HCT116 (cell line): ENCODE measurements around the gene DPP4. TPM values are rescaled to one million over a fixed set of nuclear protein-coding genes. Genes with fewer than 3 reads are reported as not detected.
A peak's percentile ranks its signal among the peaks of the same experiment; 100 is the strongest.

Experiments used
- ATAC-seq: fragments of 200-7000 bp; cut with Tn5 transposase; 2 replicates; pipeline ENCODE4 v1.9.1; 2020; ENCODE audit warnings: mild to moderate bottlenecking, moderate library complexity
- BruUV-seq: library from RNA; stranded (reverse); fragments of 400-500 nt; replicated peaks from 2 replicates; lab custom pipeline; 2021; lab: Mats Ljungman, UMichigan
- CTCF ChIA-PET: fragments of 300-600 bp; sonication (Branson Sonifier 250); formaldehyde crosslinking; loops from one replicate; lab custom pipeline; 2021; ENCODE audit warnings: antibody characterized with exemption; lab: Charles Lee
- POLR2A ChIA-PET: fragments of 300-600, 350-600 bp; sonication (Branson Sonifier 250); formaldehyde crosslinking; loops from one replicate; lab custom pipeline; 2021; ENCODE audit warnings: antibody characterized with exemption; lab: Charles Lee
- RAD21 ChIA-PET, 2 experiments: fragments of 300-600 bp; sonication (Branson Sonifier 250); formaldehyde crosslinking; loops; one replicate each; lab custom pipeline; 2023; ENCODE audit warnings: low total read pairs in 2 of 2; ENCODE audit not compliant: uncharacterized antibody in 2 of 2, unreplicated experiment in 2 of 2, low non-redundant PET in 1 of 2; lab: Charles Lee
- DNase-seq: peaks from one replicate; pipeline ENCODE4 v3.0.0-alpha.2; 2010; ENCODE audit warnings: low read depth, low spot score
- H2AFZ ChIP-seq: fragments of 200-600 bp; shearing (Covaris generic), sonication (generic); 2 replicates; pipeline ENCODE4 v1.6.1; 2017; ENCODE audit warnings: low read depth, mixed run types, mixed read lengths, antibody characterized with exemption, low read length; ENCODE audit not compliant: poor library complexity, severe bottlenecking
- H3K27ac ChIP-seq: 2 replicates; pipeline ENCODE4 v1.5.1; 2012; ENCODE audit warnings: low read depth, low read length
- H3K27me3 ChIP-seq: fragments of 200-600 bp; sonication (generic); 2 replicates; pipeline ENCODE4 v1.6.1; 2016; ENCODE audit warnings: mixed run types, low read length, mixed read lengths; ENCODE audit not compliant: insufficient read depth
- H3K36me3 ChIP-seq, 2 experiments: fragments of 200-500 bp in 1 of 2; fragments of 200-600 bp in 1 of 2; sonication (Bioruptor generic) in 1 of 2; sonication (generic) in 1 of 2; 2 replicates each; pipeline versions ENCODE4 v1.5.1 to v1.6.1; 2014 to 2016; ENCODE audit warnings: low read length in 2 of 2, inconsistent platforms in 1 of 2, mixed read lengths in 1 of 2, mixed run types in 1 of 2; ENCODE audit not compliant: insufficient read depth in 2 of 2, control insufficient read depth in 1 of 2
- H3K4me1 ChIP-seq, 2 experiments: fragments of 200-600 bp in 1 of 2; sonication (generic) in 1 of 2; 2 replicates each; pipeline versions ENCODE4 v1.5.1 to v1.6.1; 2012 to 2017; ENCODE audit warnings: low read length in 2 of 2, inconsistent platforms in 1 of 2, mild to moderate bottlenecking in 1 of 2, mixed read lengths in 1 of 2, mixed run types in 1 of 2, moderate library complexity in 1 of 2; ENCODE audit not compliant: insufficient read depth in 2 of 2, control insufficient read depth in 1 of 2
- H3K4me2 ChIP-seq: fragments of 200-600 bp; sonication (generic); 2 replicates; pipeline ENCODE4 v1.6.1; 2017; ENCODE audit warnings: mixed run types, low read length, mixed read lengths
- H3K4me3 ChIP-seq, 2 experiments: fragments of 200-600 bp in 1 of 2; sonication (generic) in 1 of 2; replicated peaks in 1 of 2; 2 replicates each; pipeline ENCODE4 v1.5.1; 2011 to 2016; ENCODE audit warnings: low read length in 2 of 2, control low read depth in 1 of 2, low read depth in 1 of 2, mild to moderate bottlenecking in 1 of 2, mixed read lengths in 1 of 2, mixed run types in 1 of 2
- H3K79me2 ChIP-seq: fragments of 200-600 bp; sonication (generic); 2 replicates; pipeline ENCODE4 v1.6.1; 2017; ENCODE audit warnings: mild to moderate bottlenecking, mixed run types, low read length, moderate library complexity, mixed read lengths; ENCODE audit not compliant: insufficient read depth
- H3K9ac ChIP-seq: fragments of 200-600 bp; sonication (generic); 2 replicates; pipeline ENCODE4 v1.6.1; 2016; ENCODE audit warnings: low read length, mixed read lengths
- H3K9me2 ChIP-seq: fragments of 200-600 bp; sonication (generic), shearing (Covaris generic); 2 replicates; pipeline ENCODE4 v1.6.1; 2017; ENCODE audit warnings: mixed run types, mild to moderate bottlenecking, moderate library complexity; ENCODE audit not compliant: insufficient read depth
- H3K9me3 ChIP-seq, 2 experiments: fragments of 200-500 bp in 1 of 2; fragments of 200-600 bp in 1 of 2; sonication (Bioruptor generic) in 1 of 2; sonication (generic) in 1 of 2; 2 replicates each; pipeline ENCODE4 v1.6.1; 2014 to 2017; ENCODE audit warnings: low read length in 2 of 2, mixed read lengths in 2 of 2, inconsistent platforms in 1 of 2, low read depth in 1 of 2, mild to moderate bottlenecking in 1 of 2, mixed run types in 1 of 2, moderate library complexity in 1 of 2; ENCODE audit not compliant: control insufficient read depth in 1 of 2, insufficient read depth in 1 of 2
- H4K20me1 ChIP-seq: fragments of 200-600 bp; sonication (generic), shearing (Covaris generic); 2 replicates; pipeline ENCODE4 v1.6.1; 2017; ENCODE audit warnings: mixed run types, mild to moderate bottlenecking, moderate library complexity; ENCODE audit not compliant: insufficient read depth
- ATF3 ChIP-seq: IDR thresholded peaks from 2 replicates; pipeline ENCODE4 v1.6.1; 2012
- CBX3 ChIP-seq: IDR thresholded peaks from 2 replicates; pipeline ENCODE4 v1.6.1; 2012; ENCODE audit warnings: low read depth
- CEBPB ChIP-seq: IDR thresholded peaks from 2 replicates; pipeline ENCODE4 v1.6.1; 2012; ENCODE audit warnings: low read depth
- EGR1 ChIP-seq: IDR thresholded peaks from 2 replicates; pipeline ENCODE4 v1.6.1; 2012; ENCODE audit warnings: low read depth
- EZH2phosphoT487 ChIP-seq: fragments of 200-600 bp; IDR thresholded peaks from 2 replicates; pipeline ENCODE4 v1.6.1; 2018; ENCODE audit warnings: antibody characterized with exemption, borderline replicate concordance
- POLR2A ChIP-seq: IDR thresholded peaks from 2 replicates; pipeline ENCODE4 v1.7.0; 2011; ENCODE audit warnings: borderline replicate concordance; ENCODE audit not compliant: insufficient read depth, insufficient read length; ENCODE audit errors: extremely low read depth
- RAD21 ChIP-seq: IDR thresholded peaks from 2 replicates; pipeline ENCODE4 v1.6.1; 2012; ENCODE audit warnings: low read depth, mild to moderate bottlenecking
- REST ChIP-seq: IDR thresholded peaks from 2 replicates; pipeline ENCODE4 v1.6.1; 2012; ENCODE audit warnings: low read depth
- SIN3A ChIP-seq: IDR thresholded peaks from 2 replicates; pipeline ENCODE4 v1.6.1; 2012; ENCODE audit warnings: low read depth
- SP1 ChIP-seq: IDR thresholded peaks from 2 replicates; pipeline ENCODE4 v1.6.1; 2012; ENCODE audit warnings: low read depth
- SRF ChIP-seq: IDR thresholded peaks from 2 replicates; pipeline ENCODE4 v1.6.1; 2012; ENCODE audit warnings: low read depth
- YY1 ChIP-seq: IDR thresholded peaks from 2 replicates; pipeline ENCODE4 v1.6.1; 2011; ENCODE audit warnings: low read length, low read depth, moderate library complexity, mild to moderate bottlenecking; ENCODE audit not compliant: insufficient replicate concordance; ENCODE audit errors: extremely low read depth
- ZFX ChIP-seq: fragments of 450-650 bp; IDR thresholded peaks from 2 replicates; pipeline ENCODE4 v1.6.1; 2017
- intact Hi-C: fragments of 100-400 bp; cut with micrococcal nuclease; formaldehyde crosslinking; loops from 2 replicates; pipeline ENCODE4 v1.10.0; 2022
- total RNA-seq: library from RNA; stranded (reverse); gene quantifications from one replicate; pipeline ENCODE4 v1.2.1, GENCODE V29; 2021; ENCODE audit not compliant: unreplicated experiment
- TF ChIP-seq, protein P1 (sequence below), 3 experiments: fragments of 200-600 bp in 1 of 3; sonication (generic) in 1 of 3; IDR thresholded peaks in 2 of 3; conservative IDR thresholded peaks in 1 of 3; 2 replicates each; pipeline ENCODE4 v1.5.1; 2012 to 2017; ENCODE audit warnings: low read depth in 2 of 3, low read length in 2 of 3, antibody characterized with exemption in 1 of 3, borderline replicate concordance in 1 of 3, control low read depth in 1 of 3, mild to moderate bottlenecking in 1 of 3, mixed read lengths in 1 of 3, mixed run types in 1 of 3, moderate library complexity in 1 of 3; ENCODE audit not compliant: insufficient read depth in 1 of 3
- TF ChIP-seq, protein P2 (sequence below): IDR thresholded peaks from 2 replicates; pipeline ENCODE4 v1.6.1; 2012

DPP4 gene
- total RNA-seq, 1 experiment from 2014 or later, result 3.6 TPM

DNA sequence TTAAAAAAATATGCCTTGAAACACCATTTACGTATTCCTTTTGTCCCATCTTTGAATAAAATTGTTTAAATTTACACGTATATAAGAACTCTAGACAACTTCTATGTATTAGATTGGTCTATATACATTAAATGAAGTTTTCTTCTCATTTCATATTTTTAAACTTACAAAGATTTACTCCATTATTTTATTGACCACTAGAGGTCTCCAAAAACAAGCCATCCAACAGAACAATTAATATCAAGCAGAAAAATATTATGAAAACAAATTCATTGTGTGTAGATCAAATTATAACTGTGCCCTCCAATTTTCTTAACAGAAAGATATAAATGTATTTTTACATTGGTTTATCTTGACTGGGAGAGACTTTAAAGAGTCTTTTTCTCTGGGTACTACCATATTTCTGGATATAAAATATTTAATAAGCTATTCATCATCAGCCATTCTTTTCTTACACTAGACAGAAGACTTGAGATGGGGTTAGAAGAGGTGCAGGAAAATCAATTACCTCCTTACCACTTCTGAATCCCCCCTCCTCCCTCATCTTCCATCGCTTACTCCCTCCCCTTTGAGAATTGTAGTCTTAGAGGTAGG lies 66.5 kb downstream of the DPP4 start:
- Histone ChIP-seq H2AFZ (peak overlapping the region; percentile 28), H3K9me2 (no peaks in the 10 kb centered on the region), H3K4me1 (no peaks in the 10 kb centered on the region), H3K9ac (no peak overlapping the region), H3K4me2 (no peak overlapping the region), H3K4me3 (no peak overlapping the region), H3K27ac (no peak overlapping the region), H3K36me3 (no peaks in the 10 kb centered on the region), H3K79me2 (no peaks in the 10 kb centered on the region), H3K9me3 (no peaks in the 10 kb centered on the region), H3K27me3 (no peaks in the 10 kb centered on the region), H4K20me1 (no peaks in the 10 kb centered on the region)
- DNase-seq, result no peak
- no peak for ATAC-seq
- POLR2A ChIA-PET, result no interaction called here
- RAD21 ChIA-PET, result no interaction called here
- CTCF ChIA-PET, result interaction anchor here (0.6 to 1.2 kb wide), 13 partner anchors 11 to 291 kb away, joined by 3 to 10 read pairs (median 5); no protein-coding TSS in a partner anchor
- TF ChIP-seq RAD21 (peak; percentile 79), YY1 (no peak), EGR1 (no peak), SIN3A (no peak), POLR2A (no peak), CBX3 (no peak)
- TF ChIP-seq, protein P1, sequence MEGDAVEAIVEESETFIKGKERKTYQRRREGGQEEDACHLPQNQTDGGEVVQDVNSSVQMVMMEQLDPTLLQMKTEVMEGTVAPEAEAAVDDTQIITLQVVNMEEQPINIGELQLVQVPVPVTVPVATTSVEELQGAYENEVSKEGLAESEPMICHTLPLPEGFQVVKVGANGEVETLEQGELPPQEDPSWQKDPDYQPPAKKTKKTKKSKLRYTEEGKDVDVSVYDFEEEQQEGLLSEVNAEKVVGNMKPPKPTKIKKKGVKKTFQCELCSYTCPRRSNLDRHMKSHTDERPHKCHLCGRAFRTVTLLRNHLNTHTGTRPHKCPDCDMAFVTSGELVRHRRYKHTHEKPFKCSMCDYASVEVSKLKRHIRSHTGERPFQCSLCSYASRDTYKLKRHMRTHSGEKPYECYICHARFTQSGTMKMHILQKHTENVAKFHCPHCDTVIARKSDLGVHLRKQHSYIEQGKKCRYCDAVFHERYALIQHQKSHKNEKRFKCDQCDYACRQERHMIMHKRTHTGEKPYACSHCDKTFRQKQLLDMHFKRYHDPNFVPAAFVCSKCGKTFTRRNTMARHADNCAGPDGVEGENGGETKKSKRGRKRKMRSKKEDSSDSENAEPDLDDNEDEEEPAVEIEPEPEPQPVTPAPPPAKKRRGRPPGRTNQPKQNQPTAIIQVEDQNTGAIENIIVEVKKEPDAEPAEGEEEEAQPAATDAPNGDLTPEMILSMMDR (IDR thresholded peaks at IDR 0.05 in 2 of 3, conservative IDR thresholded peaks at IDR 0.05 in 1 of 3; ENCODE audit: borderline replicate concordance in 1 of 3, insufficient read depth in 1 of 3, low read depth in 2 of 3, low read length in 2 of 3), result peak; percentile 36 to 77 (median 71)
- BruUV-seq, result no TSS peak
- intact Hi-C loops, result loop anchor here (1.0 kb wide), 1 partner anchor 117 kb away; no protein-coding TSS in a partner anchor

GRCh38 chr2:162006337-162006736 lies 67.7 kb downstream of the DPP4 start:
- no peak for DNase-seq
- POLR2A ChIA-PET, result no interaction called here
- Histone ChIP-seq H3K79me2 (no peaks in the 10 kb centered on the region), H3K27me3 (no peaks in the 10 kb centered on the region), H3K4me2 (no peak overlapping the region), H2AFZ (no peak overlapping the region), H3K4me3 (no peak overlapping the region), H3K9ac (no peak overlapping the region), H4K20me1 (no peaks in the 10 kb centered on the region), H3K4me1 (no peaks in the 10 kb centered on the region), H3K27ac (no peak overlapping the region), H3K9me2 (no peaks in the 10 kb centered on the region), H3K36me3 (no peaks in the 10 kb centered on the region), H3K9me3 (no peaks in the 10 kb centered on the region)
- no TSS peak for BruUV-seq
- CTCF ChIA-PET, result no interaction called here
- intact Hi-C loops, result no loop called here
- no peak for ATAC-seq
- RAD21 ChIA-PET, result no interaction called here
- TF ChIP-seq, protein P2, sequence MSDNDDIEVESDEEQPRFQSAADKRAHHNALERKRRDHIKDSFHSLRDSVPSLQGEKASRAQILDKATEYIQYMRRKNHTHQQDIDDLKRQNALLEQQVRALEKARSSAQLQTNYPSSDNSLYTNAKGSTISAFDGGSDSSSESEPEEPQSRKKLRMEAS, result no peak
- TF ChIP-seq REST, result no peak
- no peak for TF ChIP-seq ATF3
- TF ChIP-seq ZFX, result no peak
- TF ChIP-seq SP1, result no peak
- no peak for TF ChIP-seq EZH2phosphoT487
- no peak for TF ChIP-seq SRF
- TF ChIP-seq CEBPB, result no peak
- TF ChIP-seq RAD21, result no peak
